AG04450 (cell line): ENCODE results near the gene TIRAP. TPM values are rescaled to one million over a fixed set of nuclear protein-coding genes. Genes with fewer than 3 reads are reported as not detected.
"Not testable (repeated sequence)": the region's sequence is repeated elsewhere in the genome, so short reads cannot be mapped to it uniquely, and the experiment has no call there.

Experiments
- CTCF ChIA-PET: fragments of 300-600, 350-600 bp; formaldehyde crosslinking; extraction: SDS; loops from one replicate; lab custom pipeline; 2022; ENCODE audit warnings: antibody characterized with exemption, inconsistent platforms; lab: Charles Lee
- POLR2A ChIA-PET: fragments of 350-600 bp; formaldehyde crosslinking; extraction: SDS; loops from one replicate; lab custom pipeline; 2021; ENCODE audit warnings: antibody characterized with exemption, inconsistent platforms; lab: Yijun Ruan, JAX
- DNase-seq: peaks from one replicate; pipeline ENCODE4 v3.0.0-alpha.2; 2011; ENCODE audit warnings: low read depth, low spot score
- H3K27ac ChIP-seq: one replicate; pipeline ENCODE4 v1.5.1; 2012; ENCODE audit warnings: low read depth, low read length, control low read depth
- H3K27me3 ChIP-seq: one replicate; pipeline ENCODE4 v1.6.0; 2012; ENCODE audit warnings: low read length; ENCODE audit not compliant: control insufficient read depth, insufficient read depth
- H3K4me3 ChIP-seq: 2 replicates; pipeline ENCODE4 v1.5.1; 2011; ENCODE audit warnings: mild to moderate bottlenecking, low read depth, low read length, control low read depth
- H3K9me3 ChIP-seq: 2 replicates; pipeline ENCODE4 v1.5.1; 2012; ENCODE audit warnings: low read length; ENCODE audit not compliant: control insufficient read depth, insufficient read depth
- polyA minus RNA-seq: library from RNA; depleted of rRNA, polyadenylated mRNA; stranded (reverse); fragments of >200 nt; gene quantifications from 2 replicates; pipeline ENCODE4 v1.2.3, GENCODE V29; 2011; rRNA and poly(A)+ RNA removed
- polyA plus RNA-seq: library from polyadenylated mRNA; depleted of rRNA; stranded (reverse); fragments of >200 nt; gene quantifications from 2 replicates; pipeline ENCODE4 v1.2.3, GENCODE V29; 2011; rRNA removed
- TF ChIP-seq, protein P1 (sequence below): IDR thresholded peaks from 2 replicates; pipeline ENCODE4 v1.5.1; 2011; ENCODE audit warnings: low read depth, low read length, control low read depth, inconsistent platforms

TIRAP gene
- 4.9 and 8.0 TPM in 2 replicates for polyA plus RNA-seq
- 8.8 and 12.9 TPM in 2 replicates for polyA minus RNA-seq

DNA sequence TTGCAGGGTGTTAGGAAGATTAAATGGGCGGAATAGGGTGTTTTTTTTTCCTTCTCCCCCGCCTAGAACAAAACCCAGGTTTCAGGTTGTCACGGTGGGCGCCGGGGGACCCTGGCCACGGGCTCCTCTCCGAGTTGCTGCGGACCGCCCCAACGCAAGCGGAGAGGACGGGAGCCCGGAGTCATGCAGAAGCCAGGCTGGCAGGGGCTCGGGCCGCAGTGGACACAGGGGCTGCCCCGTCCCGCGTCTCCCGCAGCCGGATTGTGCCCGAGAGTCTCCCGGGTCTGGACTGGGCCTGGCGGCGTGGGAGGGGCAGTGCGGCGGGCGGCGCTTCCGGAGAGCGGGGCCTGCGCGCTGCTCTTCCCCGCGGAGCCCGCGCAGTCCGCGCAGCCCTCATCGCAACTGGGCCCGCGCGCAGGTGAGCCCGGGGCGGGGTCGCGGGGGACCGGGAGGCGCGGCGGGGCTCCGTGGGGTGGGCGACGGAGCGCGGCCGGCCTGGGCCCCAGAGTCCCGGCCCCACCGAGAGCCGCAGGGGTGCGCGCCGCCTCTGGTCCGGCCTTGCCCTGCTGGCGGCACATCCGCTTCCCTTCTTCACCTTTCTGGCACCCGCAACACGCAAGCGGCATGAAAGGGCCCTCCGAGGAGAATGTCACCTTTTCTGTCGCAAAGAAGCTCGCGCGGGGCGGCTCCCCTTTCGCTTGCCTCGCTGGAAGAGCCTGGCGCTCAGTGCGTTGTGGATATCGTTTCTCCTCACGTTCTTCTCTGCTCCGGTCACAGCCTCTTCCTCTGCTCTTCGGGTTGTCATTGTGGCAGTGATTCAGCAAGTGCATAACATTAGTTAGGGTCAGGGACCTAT is at the start of gene TIRAP:
Gene TIRAP (plus strand): TSS at position 358 of the 856 bp plus-strand sequence. CDS start 7,802 bp downstream, outside the sequence.
- Histone ChIP-seq H3K27ac (peak within 1 kb of the TSS; percentile 78), H3K27me3 (no peaks in the 10 kb centered on the region), H3K9me3 (no peaks in the 10 kb centered on the region), H3K4me3 (peak within 1 kb of the TSS; percentile 78)
- no peak for DNase-seq
- ChIA-PET CTCF (interaction anchor here (0.6 to 1.1 kb wide), 3 partner anchors 11 to 198 kb away, joined by 3 read pairs; no protein-coding TSS in a partner anchor), POLR2A (interaction anchor here (1.2 kb wide), 1 partner anchor 14 kb away, joined by 4 read pairs; the partner anchor contains the start of genes FOXRED1 and SRPRA)
- TF ChIP-seq, protein P1, sequence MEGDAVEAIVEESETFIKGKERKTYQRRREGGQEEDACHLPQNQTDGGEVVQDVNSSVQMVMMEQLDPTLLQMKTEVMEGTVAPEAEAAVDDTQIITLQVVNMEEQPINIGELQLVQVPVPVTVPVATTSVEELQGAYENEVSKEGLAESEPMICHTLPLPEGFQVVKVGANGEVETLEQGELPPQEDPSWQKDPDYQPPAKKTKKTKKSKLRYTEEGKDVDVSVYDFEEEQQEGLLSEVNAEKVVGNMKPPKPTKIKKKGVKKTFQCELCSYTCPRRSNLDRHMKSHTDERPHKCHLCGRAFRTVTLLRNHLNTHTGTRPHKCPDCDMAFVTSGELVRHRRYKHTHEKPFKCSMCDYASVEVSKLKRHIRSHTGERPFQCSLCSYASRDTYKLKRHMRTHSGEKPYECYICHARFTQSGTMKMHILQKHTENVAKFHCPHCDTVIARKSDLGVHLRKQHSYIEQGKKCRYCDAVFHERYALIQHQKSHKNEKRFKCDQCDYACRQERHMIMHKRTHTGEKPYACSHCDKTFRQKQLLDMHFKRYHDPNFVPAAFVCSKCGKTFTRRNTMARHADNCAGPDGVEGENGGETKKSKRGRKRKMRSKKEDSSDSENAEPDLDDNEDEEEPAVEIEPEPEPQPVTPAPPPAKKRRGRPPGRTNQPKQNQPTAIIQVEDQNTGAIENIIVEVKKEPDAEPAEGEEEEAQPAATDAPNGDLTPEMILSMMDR = peak; percentile 2; the same call in 1 of the 2 replicates

- POLR2A ChIA-PET = no interaction called here
- CTCF ChIA-PET = interaction anchor here (0.7 kb wide), 1 partner anchor 150 kb away, joined by 3 read pairs; no protein-coding TSS in a partner anchor
- Histone ChIP-seq H3K27ac (no peak overlapping the region), H3K4me3 (no peak overlapping the region), H3K9me3 (no peaks in the 10 kb centered on the region), H3K27me3 (no peaks in the 10 kb centered on the region)
- DNase-seq = no peak
- TF ChIP-seq, protein P1 = no peak
These were observed 49.5 kb upstream of the TIRAP start for GRCh38 chr11:126233391-126233790.

DNA sequence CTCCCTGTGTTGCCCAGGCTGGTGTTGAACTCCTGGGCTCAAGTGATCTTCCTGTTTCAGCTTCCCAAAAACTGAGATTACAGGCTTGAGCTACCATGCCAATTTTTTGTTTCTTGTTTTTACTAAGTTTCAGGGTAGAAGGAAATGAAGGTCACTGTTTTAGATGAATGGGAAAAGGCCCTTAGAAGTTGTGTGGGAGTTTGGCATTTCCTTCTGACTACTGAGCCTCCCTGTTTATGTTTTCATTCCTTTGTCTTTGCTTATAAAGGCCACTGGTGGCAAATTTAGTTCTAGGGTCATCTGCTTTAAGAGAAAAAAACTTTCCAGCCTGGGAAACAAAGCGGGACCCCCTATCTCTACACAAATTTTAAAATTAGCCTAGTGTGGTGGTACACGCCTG is 36.3 kb upstream of the TIRAP start:
- TF ChIP-seq, protein P1 = no peak
- H3K27ac ChIP-seq = peak overlapping the region; percentile 39
- H3K27me3 ChIP-seq = no peaks in the 10 kb centered on the region
- H3K9me3 ChIP-seq = no peaks in the 10 kb centered on the region
- ChIA-PET CTCF (no interaction called here), POLR2A (no interaction called here)
- no peak overlapping the region for H3K4me3 ChIP-seq
- no peak for DNase-seq

- CTCF ChIA-PET = no interaction called here
- H3K27ac ChIP-seq = no peak overlapping the region
- TF ChIP-seq, protein P1 = no peak
- H3K9me3 ChIP-seq = no peaks in the 10 kb centered on the region
- no peak for DNase-seq
- no peaks in the 10 kb centered on the region for H3K27me3 ChIP-seq
- H3K4me3 ChIP-seq = no peak overlapping the region
- POLR2A ChIA-PET = no interaction called here
These were observed 29.6 kb upstream of the TIRAP start for GRCh38 chr11:126253265-126253664.

DNA sequence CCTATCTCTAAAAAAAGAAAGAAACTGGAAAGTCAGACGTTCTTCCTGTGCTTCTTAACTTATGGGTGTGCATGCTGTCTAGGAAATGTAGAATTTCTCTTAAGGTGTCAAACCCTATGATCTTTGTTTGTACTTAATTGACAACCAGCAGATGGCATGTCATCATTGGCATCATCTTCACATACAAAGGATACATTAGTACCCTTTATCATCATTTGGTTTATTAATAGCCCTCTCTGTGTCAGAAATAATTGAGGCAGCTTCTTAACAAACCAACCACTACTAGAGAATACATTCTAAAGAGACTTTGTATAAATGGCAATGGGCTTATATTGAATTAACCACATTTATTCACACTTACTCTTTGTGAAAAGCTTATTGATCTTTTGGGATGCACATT is 28.1 kb upstream of the TIRAP start:
- ChIA-PET POLR2A (no interaction called here), CTCF (no interaction called here)
- TF ChIP-seq, protein P1 = no peak
- no peaks in the 10 kb centered on the region for H3K9me3 ChIP-seq
- no peaks in the 10 kb centered on the region for H3K27me3 ChIP-seq
- no peak for DNase-seq
- H3K4me3 ChIP-seq = no peak overlapping the region
- H3K27ac ChIP-seq = no peak overlapping the region

- H3K27me3 ChIP-seq, CTCF ChIA-PET, H3K4me3 ChIP-seq, DNase-seq, POLR2A ChIA-PET, H3K27ac ChIP-seq, H3K9me3 ChIP-seq: not testable (repeated sequence)
These were observed 27.4 kb upstream of the TIRAP start for GRCh38 chr11:126255507-126255906.
